IMR-90 (cell line): ENCODE data around the gene ATP11A.

ENCODE experiments used
- BHLHE40 ChIP-seq: fragments of 150-350 bp; IDR thresholded peaks from 2 replicates; pipeline ENCODE4 v1.6.1; 2016; ENCODE audit warnings: mild to moderate bottlenecking, low read depth, low read length
- CEBPB ChIP-seq: IDR thresholded peaks from 2 replicates; pipeline ENCODE4 v1.6.1; 2012; ENCODE audit warnings: low read depth, low read length, improper control_type of control experiment
- CHD1 ChIP-seq: IDR thresholded peaks from 2 replicates; pipeline ENCODE4 v1.6.1; 2012; ENCODE audit warnings: low read depth, low read length, improper control_type of control experiment
- CTCF ChIP-seq: conservative IDR thresholded peaks from 2 replicates; pipeline ENCODE4 v1.5.1; 2012; ENCODE audit warnings: mild to moderate bottlenecking, low read depth, low read length, improper control_type of control experiment
- FOS ChIP-seq: fragments of 150-350 bp; IDR thresholded peaks from 2 replicates; pipeline ENCODE4 v1.6.1; 2016; ENCODE audit warnings: low read depth, low read length
- MAFK ChIP-seq: IDR thresholded peaks from 2 replicates; pipeline ENCODE4 v1.6.1; 2012; ENCODE audit warnings: low read depth, low read length, improper control_type of control experiment
- MAZ ChIP-seq: IDR thresholded peaks from 2 replicates; pipeline ENCODE4 v1.6.1; 2012; ENCODE audit warnings: low read depth, mild to moderate bottlenecking, low read length, improper control_type of control experiment, moderate library complexity, borderline replicate concordance
- MXI1 ChIP-seq: IDR thresholded peaks from 2 replicates; pipeline ENCODE4 v1.6.1; 2012; ENCODE audit warnings: low read depth, mild to moderate bottlenecking, low read length, moderate library complexity, borderline replicate concordance
- NFE2L2 ChIP-seq: fragments of 150-350 bp; IDR thresholded peaks from 2 replicates; pipeline ENCODE4 v1.6.1; 2016; ENCODE audit warnings: low read depth, mild to moderate bottlenecking, low read length
- POLR2A ChIP-seq: IDR thresholded peaks from 2 replicates; pipeline ENCODE4 v1.6.1; 2012; ENCODE audit warnings: mild to moderate bottlenecking, low read depth, low read length
- RAD21 ChIP-seq: IDR thresholded peaks from 2 replicates; pipeline ENCODE4 v1.6.1; 2012; ENCODE audit warnings: low read length, improper control_type of control experiment
- RCOR1 ChIP-seq: IDR thresholded peaks from 2 replicates; pipeline ENCODE4 v1.6.1; 2012; ENCODE audit warnings: mild to moderate bottlenecking, low read length, improper control_type of control experiment; ENCODE audit not compliant: insufficient replicate concordance
- RFX5 ChIP-seq: IDR thresholded peaks from 2 replicates; pipeline ENCODE4 v1.8.0; 2012; ENCODE audit warnings: low read depth, mild to moderate bottlenecking, low read length, moderate library complexity
- USF2 ChIP-seq: fragments of 150-350 bp; IDR thresholded peaks from 2 replicates; pipeline ENCODE4 v1.6.1; 2017; ENCODE audit warnings: mild to moderate bottlenecking, antibody characterized with exemption, low read length, low read depth

GRCh38 chr13:112774829-112775565 lies 85.2 kb downstream of the ATP11A start:
- TF ChIP-seq CTCF (no peak), CEBPB (no peak), POLR2A (no peak), MAFK (no peak), RCOR1 (no peak), RFX5 (no peak), MXI1 (no peak), CHD1 (no peak), MAZ (no peak), RAD21 (no peak), USF2 (no peak), FOS (no peak), NFE2L2 (no peak), BHLHE40 (no peak)
